Cardiac muscle cell (in vitro differentiated cells and primary cell): ENCODE results near the gene KRTAP9-7. TPM values are rescaled to one million over a fixed set of nuclear protein-coding genes. Genes with fewer than 3 reads are reported as not detected.

Source experiments
- DNase-seq, 2 donors: peaks; one replicate each; pipeline versions ENCODE4 v3.0.0 to v3.0.0-alpha.2; 2010 to 2017; ENCODE audit warnings: low read depth in 1 of 2, low spot score in 1 of 2
- H3K27ac ChIP-seq: fragments of 200-600 bp; sonication (generic); 2 replicates; pipeline ENCODE4 v1.5.1; 2016
- H3K27me3 ChIP-seq: fragments of 200-600 bp; sonication (generic); 2 replicates; pipeline ENCODE4 v1.6.0; 2016; ENCODE audit warnings: control low read depth
- H3K36me3 ChIP-seq: fragments of 200-600 bp; sonication (generic); 2 replicates; pipeline ENCODE4 v1.5.1; 2016; ENCODE audit warnings: control low read depth
- H3K4me1 ChIP-seq: fragments of 200-600 bp; sonication (generic); 2 replicates; pipeline ENCODE4 v1.8.1; 2017; ENCODE audit warnings: low read depth, mild to moderate bottlenecking, mixed run types
- H3K4me3 ChIP-seq: fragments of 200-600 bp; sonication (generic); 2 replicates; pipeline ENCODE4 v1.5.1; 2016; ENCODE audit warnings: mild to moderate bottlenecking
- H3K9me3 ChIP-seq: fragments of 200-600 bp; sonication (generic); 2 replicates; pipeline ENCODE4 v1.5.1; 2017; ENCODE audit warnings: low read depth, mild to moderate bottlenecking, control low read depth
- polyA plus RNA-seq: library from polyadenylated mRNA; unstranded; fragments of >200 nt; fragmentation: Nextera tagmentation; extraction: Ambion mirVana; gene quantifications from 2 replicates; pipeline ENCODE4 v1.2.1, GENCODE V29; 2016
- total RNA-seq: library from RNA; depleted of rRNA; stranded (reverse); fragments of >200 nt; gene quantifications from 2 replicates; pipeline ENCODE4 v1.2.3, GENCODE V29; 2016
- TF ChIP-seq, protein P1 (sequence below): IDR thresholded peaks from 2 replicates; pipeline ENCODE4 v1.5.1; 2012; ENCODE audit warnings: low read depth, mild to moderate bottlenecking, low read length

Gene KRTAP9-7
- total and polyA plus RNA-seq, 2 experiments from 2014 or later: not detected

DNA sequence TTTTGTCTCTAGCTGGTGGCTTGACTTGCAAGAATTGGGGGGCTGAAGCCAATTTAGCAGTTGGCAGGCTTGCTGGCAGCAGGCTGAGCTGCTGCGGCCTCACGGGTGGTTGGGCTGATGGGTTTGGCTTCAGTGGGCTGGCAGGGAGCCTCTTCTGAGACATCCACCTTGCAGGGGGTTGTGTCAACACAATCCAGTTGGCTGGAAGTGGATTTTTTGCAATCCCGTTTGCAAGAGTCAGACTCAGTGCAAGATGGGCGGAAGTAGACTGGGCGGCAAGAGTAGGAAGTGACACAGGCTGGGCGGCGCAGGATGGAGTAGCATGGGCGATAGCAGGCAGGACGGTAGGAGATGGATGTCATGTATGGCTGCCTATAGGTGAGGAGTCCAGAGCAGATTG lies 32.1 kb downstream of the KRTAP9-7 start:
- TF ChIP-seq, protein P1, sequence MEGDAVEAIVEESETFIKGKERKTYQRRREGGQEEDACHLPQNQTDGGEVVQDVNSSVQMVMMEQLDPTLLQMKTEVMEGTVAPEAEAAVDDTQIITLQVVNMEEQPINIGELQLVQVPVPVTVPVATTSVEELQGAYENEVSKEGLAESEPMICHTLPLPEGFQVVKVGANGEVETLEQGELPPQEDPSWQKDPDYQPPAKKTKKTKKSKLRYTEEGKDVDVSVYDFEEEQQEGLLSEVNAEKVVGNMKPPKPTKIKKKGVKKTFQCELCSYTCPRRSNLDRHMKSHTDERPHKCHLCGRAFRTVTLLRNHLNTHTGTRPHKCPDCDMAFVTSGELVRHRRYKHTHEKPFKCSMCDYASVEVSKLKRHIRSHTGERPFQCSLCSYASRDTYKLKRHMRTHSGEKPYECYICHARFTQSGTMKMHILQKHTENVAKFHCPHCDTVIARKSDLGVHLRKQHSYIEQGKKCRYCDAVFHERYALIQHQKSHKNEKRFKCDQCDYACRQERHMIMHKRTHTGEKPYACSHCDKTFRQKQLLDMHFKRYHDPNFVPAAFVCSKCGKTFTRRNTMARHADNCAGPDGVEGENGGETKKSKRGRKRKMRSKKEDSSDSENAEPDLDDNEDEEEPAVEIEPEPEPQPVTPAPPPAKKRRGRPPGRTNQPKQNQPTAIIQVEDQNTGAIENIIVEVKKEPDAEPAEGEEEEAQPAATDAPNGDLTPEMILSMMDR: no peak
- no peaks in the 10 kb centered on the region for H3K4me1 ChIP-seq
- no peak for DNase-seq
- H3K9me3 ChIP-seq: no peaks in the 10 kb centered on the region
- no peak overlapping the region for H3K27ac ChIP-seq
- peaks cover 5% of the 10 kb centered on the region for H3K27me3 ChIP-seq
- H3K4me3 ChIP-seq: no peak overlapping the region
- no peaks in the 10 kb centered on the region for H3K36me3 ChIP-seq

- TF ChIP-seq, protein P1: no peak
- H3K9me3 ChIP-seq: no peaks in the 10 kb centered on the region
- H3K27me3 ChIP-seq: peaks cover 5% of the 10 kb centered on the region
- no peak overlapping the region for H3K27ac ChIP-seq
- no peaks in the 10 kb centered on the region for H3K4me1 ChIP-seq
- DNase-seq: no peak
- H3K4me3 ChIP-seq: no peak overlapping the region
- no peaks in the 10 kb centered on the region for H3K36me3 ChIP-seq
These were observed 32.9 kb downstream of the KRTAP9-7 start for GRCh38 chr17:41308251-41308917.

- Histone ChIP-seq H3K4me1 (no peaks in the 10 kb centered on the region), H3K27ac (no peak within 1 kb of the TSS), H3K9me3 (no peaks in the 10 kb centered on the region), H3K4me3 (no peak within 1 kb of the TSS), H3K36me3 (no peaks in the 10 kb centered on the region), H3K27me3 (peaks cover 5% of the 10 kb centered on the region)
- no peak for DNase-seq
- TF ChIP-seq, protein P1: no peak
These were observed 33.4 kb downstream of the KRTAP9-7 start, which contains the start of gene KRTAP16-1 for GRCh38 chr17:41308918-41309359. TSS of gene KRTAP16-1 (minus strand) at chr17:41309309. CDS start at chr17:41309253, 56 bp downstream.

DNA sequence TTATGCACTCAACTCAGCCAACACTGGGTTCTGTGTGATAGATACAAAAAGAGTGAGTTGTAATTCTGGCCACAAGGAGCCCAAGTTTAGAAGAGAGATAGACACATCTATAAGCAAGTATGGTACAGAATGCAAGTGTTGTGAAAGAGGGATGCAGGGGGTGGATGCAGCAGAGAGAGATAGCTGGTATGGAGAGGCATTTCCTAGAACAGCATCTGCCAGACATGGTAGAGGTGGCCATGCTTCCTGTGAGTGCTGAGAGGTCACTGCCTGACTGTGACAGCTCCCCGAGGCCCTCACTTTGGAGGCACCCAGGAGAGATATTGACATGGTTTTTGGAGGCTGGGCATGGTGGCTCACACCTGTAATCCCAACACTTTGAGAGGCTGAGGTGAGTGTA lies 35.6 kb downstream of the KRTAP9-7 start:
- Histone ChIP-seq H3K4me1 (no peaks in the 10 kb centered on the region), H3K9me3 (no peaks in the 10 kb centered on the region), H3K36me3 (no peaks in the 10 kb centered on the region), H3K27ac (no peak overlapping the region), H3K4me3 (no peak overlapping the region), H3K27me3 (peaks cover 19% of the 10 kb centered on the region)
- DNase-seq: no peak
- TF ChIP-seq, protein P1: no peak

- Histone ChIP-seq H3K9me3 (no peaks in the 10 kb centered on the region), H3K36me3 (no peaks in the 10 kb centered on the region), H3K4me1 (no peaks in the 10 kb centered on the region), H3K27ac (no peak within 1 kb of the TSS), H3K27me3 (peaks cover 19% of the 10 kb centered on the region), H3K4me3 (no peak within 1 kb of the TSS)
- TF ChIP-seq, protein P1: no peak
- no peak for DNase-seq
These were observed 39.8 kb downstream of the KRTAP9-7 start, which contains the start of gene KRTAP17-1 for GRCh38 chr17:41315204-41315794. TSS of gene KRTAP17-1 (minus strand) at chr17:41315710. CDS start at chr17:41315650, 60 bp downstream.
